OCI-LY3 (cell line): Measurements from ENCODE around the gene FRYL.

ENCODE experiments used
- H2AFZ ChIP-seq: fragments of 200-600, 300-600 bp; shearing (Covaris generic); 2 replicates; pipeline ENCODE4 v1.6.0; 2014; ENCODE audit warnings: antibody characterized with exemption, low read depth, low read length
- H3K27ac ChIP-seq: fragments of 200-600, 300-600 bp; sonication (generic); 2 replicates; pipeline ENCODE4 v1.5.1; 2014; ENCODE audit warnings: mild to moderate bottlenecking, low read length, moderate library complexity, mixed read lengths
- H3K27me3 ChIP-seq: fragments of 200-600, 300-600 bp; sonication (generic); 2 replicates; pipeline ENCODE4 v1.6.1; 2014; ENCODE audit warnings: low read depth, low read length, mixed read lengths
- H3K36me3 ChIP-seq: fragments of 200-600, 300-600 bp; sonication (generic); replicated peaks from 2 replicates; pipeline ENCODE3; 2014; ENCODE audit warnings: low read depth, low read length, mixed read lengths
- H3K4me1 ChIP-seq: fragments of 300-600, 200-600 bp; sonication (generic); 2 replicates; pipeline ENCODE4 v1.6.1; 2014; ENCODE audit warnings: low read length, mixed read lengths
- H3K4me2 ChIP-seq: fragments of 200-600, 300-600 bp; sonication (generic); 2 replicates; pipeline ENCODE4 v1.6.1; 2014; ENCODE audit warnings: low read length, mixed read lengths
- H3K4me3 ChIP-seq: fragments of 300-600, 200-600 bp; sonication (generic); 2 replicates; pipeline ENCODE4 v1.5.1; 2014; ENCODE audit warnings: antibody characterized with exemption, mild to moderate bottlenecking, low read length, moderate library complexity
- H3K79me2 ChIP-seq: fragments of 300-600, 200-600 bp; shearing (Covaris generic); 2 replicates; pipeline ENCODE4 v1.6.1; 2014; ENCODE audit warnings: mild to moderate bottlenecking, low read length, mixed read lengths
- H3K9ac ChIP-seq: fragments of 300-600, 200-600 bp; shearing (Covaris generic); 2 replicates; pipeline ENCODE4 v1.6.0; 2014; ENCODE audit warnings: mild to moderate bottlenecking, low read length, moderate library complexity
- H3K9me3 ChIP-seq: fragments of 200-600, 300-600 bp; shearing (Covaris generic); 2 replicates; pipeline ENCODE4 v1.6.1; 2014; ENCODE audit warnings: low read length, mixed read lengths; ENCODE audit not compliant: insufficient read depth
- H4K20me1 ChIP-seq: fragments of 200-600, 300-600 bp; sonication (generic); 2 replicates; pipeline ENCODE4 v1.6.1; 2016; ENCODE audit warnings: low read length, mixed read lengths; ENCODE audit not compliant: insufficient read depth
- EZH2phosphoT487 ChIP-seq: fragments of 200-600 bp; shearing (Covaris generic); IDR thresholded peaks from 2 replicates; pipeline ENCODE4 v1.6.1; 2018; ENCODE audit warnings: antibody characterized with exemption, mixed run types, low read depth
- TF ChIP-seq, protein P1 (sequence below): fragments of 200-600, 300-600 bp; sonication (generic); IDR thresholded peaks from 2 replicates; pipeline ENCODE4 v1.5.1; 2014; ENCODE audit warnings: antibody characterized with exemption, low read length, low read depth

The FRYL gene

DNA sequence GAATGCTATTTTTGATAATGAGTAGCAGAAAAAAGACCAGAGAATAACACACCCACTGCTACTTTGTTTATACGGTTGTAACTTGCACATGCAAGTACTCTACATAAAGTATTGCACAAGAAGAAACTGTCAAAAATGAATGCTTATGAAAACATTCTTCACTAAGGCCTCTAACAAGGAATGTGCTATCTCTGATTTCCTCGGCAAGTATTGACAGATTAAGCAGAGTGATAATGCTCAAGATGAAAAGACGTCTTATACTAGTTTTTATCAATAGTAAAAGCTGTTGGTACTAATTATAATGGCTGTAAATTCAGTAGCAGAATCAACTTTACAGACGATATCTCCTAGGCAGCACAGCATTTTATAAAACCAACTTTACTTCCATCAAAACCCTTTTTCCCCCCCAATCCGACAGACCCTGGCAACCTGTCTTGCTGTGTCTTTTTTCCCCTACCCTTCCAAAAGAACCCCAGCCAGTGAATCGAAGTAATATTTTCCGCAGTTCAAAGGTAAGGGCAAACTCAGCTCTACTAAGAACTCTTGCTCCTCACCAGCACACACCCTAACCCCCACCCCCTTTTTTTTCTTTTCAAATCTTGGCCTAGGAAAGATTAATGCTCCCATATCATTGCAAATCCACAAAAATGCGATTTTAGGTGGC, 1.5 kb downstream of the FRYL start:
- peak overlapping the region; percentile 84 for H3K27ac ChIP-seq

DNA sequence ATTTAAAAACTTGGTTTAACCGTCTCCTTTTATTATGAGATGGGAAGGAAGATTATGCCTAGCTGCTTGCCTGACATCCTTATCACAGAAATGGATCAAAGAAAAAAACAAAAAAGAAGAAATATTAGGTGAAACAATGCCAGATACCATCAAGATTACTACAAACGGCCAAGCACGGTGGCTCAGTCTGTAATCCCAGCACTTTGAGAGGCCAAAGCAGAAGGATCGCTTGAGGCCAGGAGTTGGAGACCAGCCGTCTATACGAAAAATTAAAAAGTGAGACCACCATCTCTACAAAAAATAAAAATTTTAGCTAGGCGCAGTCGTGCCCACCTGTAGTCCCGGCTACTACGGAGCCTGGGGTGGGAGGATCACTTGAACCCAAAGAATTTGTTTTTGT, 2.3 kb downstream of the FRYL start:
- no peak overlapping the region for H2AFZ ChIP-seq
- H3K36me3 ChIP-seq = no peaks in the 10 kb centered on the region
- no peak overlapping the region for H3K27ac ChIP-seq
- peaks cover 69% of the 10 kb centered on the region for H3K79me2 ChIP-seq
- no peaks in the 10 kb centered on the region for H3K27me3 ChIP-seq
- peaks cover 33% of the 10 kb centered on the region for H4K20me1 ChIP-seq
- H3K4me3 ChIP-seq = peak overlapping the region; percentile 88
- peak overlapping the region; percentile 78; the same call in 1 of the 2 replicates for H3K4me2 ChIP-seq
- TF ChIP-seq, protein P1, sequence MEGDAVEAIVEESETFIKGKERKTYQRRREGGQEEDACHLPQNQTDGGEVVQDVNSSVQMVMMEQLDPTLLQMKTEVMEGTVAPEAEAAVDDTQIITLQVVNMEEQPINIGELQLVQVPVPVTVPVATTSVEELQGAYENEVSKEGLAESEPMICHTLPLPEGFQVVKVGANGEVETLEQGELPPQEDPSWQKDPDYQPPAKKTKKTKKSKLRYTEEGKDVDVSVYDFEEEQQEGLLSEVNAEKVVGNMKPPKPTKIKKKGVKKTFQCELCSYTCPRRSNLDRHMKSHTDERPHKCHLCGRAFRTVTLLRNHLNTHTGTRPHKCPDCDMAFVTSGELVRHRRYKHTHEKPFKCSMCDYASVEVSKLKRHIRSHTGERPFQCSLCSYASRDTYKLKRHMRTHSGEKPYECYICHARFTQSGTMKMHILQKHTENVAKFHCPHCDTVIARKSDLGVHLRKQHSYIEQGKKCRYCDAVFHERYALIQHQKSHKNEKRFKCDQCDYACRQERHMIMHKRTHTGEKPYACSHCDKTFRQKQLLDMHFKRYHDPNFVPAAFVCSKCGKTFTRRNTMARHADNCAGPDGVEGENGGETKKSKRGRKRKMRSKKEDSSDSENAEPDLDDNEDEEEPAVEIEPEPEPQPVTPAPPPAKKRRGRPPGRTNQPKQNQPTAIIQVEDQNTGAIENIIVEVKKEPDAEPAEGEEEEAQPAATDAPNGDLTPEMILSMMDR = no peak
- TF ChIP-seq EZH2phosphoT487 = no peak
- peaks cover 16% of the 10 kb centered on the region for H3K4me1 ChIP-seq
- H3K9ac ChIP-seq = no peak overlapping the region
- H3K9me3 ChIP-seq = no peaks in the 10 kb centered on the region

More for the DNA sequence above, 1.5 kb downstream of the FRYL start:
- Histone ChIP-seq H3K9ac (peak overlapping the region; percentile 79), H3K4me2 (peak overlapping the region; percentile 78), H2AFZ (no peak overlapping the region), H3K9me3 (no peaks in the 10 kb centered on the region), H3K27me3 (no peaks in the 10 kb centered on the region), H3K36me3 (no peaks in the 10 kb centered on the region), H3K4me3 (peak overlapping the region; percentile 88), H3K4me1 (peaks cover 16% of the 10 kb centered on the region), H4K20me1 (peaks cover 30% of the 10 kb centered on the region), H3K79me2 (peaks cover 61% of the 10 kb centered on the region)
- TF ChIP-seq EZH2phosphoT487 = no peak
- TF ChIP-seq, protein P1 = no peak

DNA sequence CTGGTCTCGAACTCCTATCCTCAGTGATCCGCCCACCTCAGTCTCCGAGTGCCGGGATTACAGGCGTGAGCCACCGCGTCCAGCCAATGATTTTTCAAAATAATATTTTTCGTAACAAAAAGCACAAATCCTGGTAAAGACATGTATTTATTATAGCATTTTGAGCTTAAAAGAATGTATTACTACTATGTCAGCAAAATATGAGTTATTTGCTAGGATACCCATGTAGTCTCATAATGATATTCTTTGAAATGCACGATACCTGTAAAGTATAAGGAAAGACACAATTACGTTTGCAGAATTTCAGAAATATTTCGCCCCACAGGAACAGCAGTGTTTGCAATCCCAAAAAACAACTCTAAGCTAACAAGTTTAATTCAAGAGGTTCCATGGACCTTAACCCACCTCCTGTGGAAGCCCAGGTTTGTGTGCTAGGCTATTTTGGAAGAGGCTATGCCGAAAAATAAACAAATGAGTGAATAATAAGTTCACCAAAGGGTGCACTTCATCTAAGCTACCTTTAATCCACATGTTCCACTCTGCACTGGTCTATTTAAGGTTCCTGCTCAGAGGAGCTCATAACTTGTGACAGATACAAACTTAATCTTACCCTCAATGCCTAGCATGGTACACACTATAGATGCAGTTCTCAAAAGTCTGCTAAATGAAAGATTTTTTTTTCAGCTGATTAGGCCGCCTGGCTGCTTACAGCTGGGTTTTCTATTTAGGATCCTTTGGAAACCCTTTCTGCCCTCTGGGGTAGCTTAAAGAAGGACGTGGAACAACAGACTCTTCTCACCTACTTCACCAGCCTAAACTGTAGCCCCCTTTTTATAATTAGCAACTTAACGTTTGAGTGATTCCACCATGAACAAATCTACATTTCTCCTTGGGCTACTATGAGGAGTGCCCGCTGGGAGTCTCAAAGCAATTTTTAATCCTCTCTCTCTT, 5.0 kb downstream of the FRYL start:
- Histone ChIP-seq H3K9me3 (no peaks in the 10 kb centered on the region), H3K4me3 (no peak overlapping the region), H3K4me2 (no peak overlapping the region), H3K27me3 (no peaks in the 10 kb centered on the region), H3K27ac (no peak overlapping the region), H3K9ac (no peak overlapping the region), H3K4me1 (peaks cover 9% of the 10 kb centered on the region), H4K20me1 (peaks cover 42% of the 10 kb centered on the region), H3K36me3 (no peaks in the 10 kb centered on the region), H2AFZ (no peak overlapping the region), H3K79me2 (peaks cover 94% of the 10 kb centered on the region)
- no peak for TF ChIP-seq EZH2phosphoT487
- TF ChIP-seq, protein P1 = no peak

DNA sequence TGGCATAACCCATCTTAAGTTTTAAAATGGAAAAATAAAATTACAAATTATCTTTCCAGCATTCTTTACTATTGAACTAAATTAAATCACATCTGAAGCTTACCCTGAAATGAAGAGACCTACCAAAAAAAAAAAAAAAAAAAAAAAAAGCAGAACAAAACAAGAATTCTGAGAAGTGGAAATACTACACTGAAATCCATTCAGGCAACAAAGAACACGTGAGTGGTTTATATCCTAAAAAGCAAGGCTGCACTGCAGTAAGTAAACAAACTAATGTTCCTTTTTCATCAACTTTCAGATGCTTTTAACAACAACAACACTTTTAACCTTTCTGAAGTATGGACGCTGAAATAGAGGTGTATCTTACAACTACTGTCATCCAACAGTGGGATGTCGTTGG, 7.5 kb downstream of the FRYL start:
- peaks cover 50% of the 10 kb centered on the region for H4K20me1 ChIP-seq
- H2AFZ ChIP-seq = no peak overlapping the region
- peaks cover under 1% of the 10 kb centered on the region; the same call in 1 of the 2 replicates for H3K4me1 ChIP-seq
- no peaks in the 10 kb centered on the region for H3K27me3 ChIP-seq
- TF ChIP-seq EZH2phosphoT487 = no peak
- TF ChIP-seq, protein P1 = no peak
- no peak overlapping the region for H3K9ac ChIP-seq
- H3K79me2 ChIP-seq = peaks cover 95% of the 10 kb centered on the region
- no peaks in the 10 kb centered on the region for H3K9me3 ChIP-seq
- no peak overlapping the region for H3K27ac ChIP-seq
- H3K4me2 ChIP-seq = no peak overlapping the region
- peaks cover 5% of the 10 kb centered on the region for H3K36me3 ChIP-seq
- H3K4me3 ChIP-seq = no peak overlapping the region
